HepG2 (cell line): ENCODE data around the gene PSMC3IP. TPM values are rescaled to one million over a fixed set of nuclear protein-coding genes. Genes with fewer than 3 reads are reported as not detected.

ENCODE experiments used
- ARNT ChIP-seq: fragments of 450-650 bp; IDR thresholded peaks from 2 replicates; pipeline ENCODE4 v1.6.1; 2017
- BRCA1 ChIP-seq: sonication (generic); formaldehyde crosslinking; IDR thresholded peaks from 2 replicates; pipeline ENCODE4 v1.4.0; 2020; ENCODE audit warnings: missing genetic modification reagents
- CBX2 ChIP-seq, 2 experiments: fragments of 200-600 bp in 1 of 2; sonication (generic); formaldehyde crosslinking in 1 of 2; IDR thresholded peaks; 2 replicates each; pipeline versions ENCODE4 v1.7.0 to v1.8.1; 2018 to 2022; ENCODE audit warnings: low read depth in 2 of 2, low read length in 1 of 2, mild to moderate bottlenecking in 1 of 2, missing genetic modification reagents in 1 of 2
- CREM ChIP-seq, 2 experiments: sonication (generic) in 1 of 2; formaldehyde crosslinking in 1 of 2; IDR thresholded peaks; 2 replicates each; pipeline versions ENCODE4 v1.4.0 to v1.6.1; 2016 to 2020; ENCODE audit warnings: antibody characterized with exemption in 1 of 2, mild to moderate bottlenecking in 1 of 2, missing genetic modification reagents in 1 of 2
- FIP1L1 ChIP-seq: fragments of 200-400 bp; formaldehyde crosslinking; IDR thresholded peaks from 2 replicates; pipeline ENCODE4 v1.6.1; 2018; ENCODE audit warnings: low read depth, mild to moderate bottlenecking, low read length, moderate library complexity, borderline replicate concordance; ENCODE audit not compliant: insufficient read depth
- FOXK1 ChIP-seq: sonication (generic); formaldehyde crosslinking; IDR thresholded peaks from 2 replicates; pipeline ENCODE4 v1.4.0; 2020; ENCODE audit warnings: low read depth, missing genetic modification reagents, borderline replicate concordance
- HDAC1 ChIP-seq: sonication (generic); formaldehyde crosslinking; IDR thresholded peaks from 2 replicates; pipeline ENCODE4 v1.5.1; 2020; ENCODE audit warnings: mild to moderate bottlenecking, missing genetic modification reagents
- HMG20A ChIP-seq: IDR thresholded peaks from 2 replicates; pipeline ENCODE4 v1.6.1; 2016; ENCODE audit warnings: borderline replicate concordance
- KLF9 ChIP-seq: IDR thresholded peaks from 2 replicates; pipeline ENCODE4 v1.6.1; 2016; ENCODE audit warnings: low read depth
- MAX ChIP-seq: IDR thresholded peaks from 2 replicates; pipeline ENCODE4 v1.6.1; 2012; ENCODE audit warnings: inconsistent platforms
- MAZ ChIP-seq, 2 experiments: sonication (generic) in 1 of 2; formaldehyde crosslinking in 1 of 2; IDR thresholded peaks; 2 replicates each; pipeline versions ENCODE4 v1.5.0 to v1.6.1; 2012 to 2020; ENCODE audit warnings: low read depth in 2 of 2, mild to moderate bottlenecking in 2 of 2, borderline replicate concordance in 1 of 2, improper control_type of control experiment in 1 of 2, low read length in 1 of 2, missing genetic modification reagents in 1 of 2, moderate library complexity in 1 of 2
- MEIS2 ChIP-seq: sonication (generic); formaldehyde crosslinking; IDR thresholded peaks from 2 replicates; pipeline ENCODE4 v1.9.0; 2021; ENCODE audit warnings: mild to moderate bottlenecking, missing genetic modification reagents
- NCOA2 ChIP-seq: sonication (generic); formaldehyde crosslinking; IDR thresholded peaks from 2 replicates; pipeline ENCODE4 v1.8.0; 2022; ENCODE audit warnings: inconsistent platforms
- NFKB2 ChIP-seq: sonication (generic); formaldehyde crosslinking; IDR thresholded peaks from 2 replicates; pipeline ENCODE4 v1.4.0; 2020; ENCODE audit warnings: missing genetic modification reagents, borderline replicate concordance
- PATZ1 ChIP-seq: sonication (generic); formaldehyde crosslinking; IDR thresholded peaks from 2 replicates; pipeline ENCODE4 v1.4.0; 2020; ENCODE audit warnings: missing genetic modification reagents
- POGZ ChIP-seq: sonication (generic); formaldehyde crosslinking; IDR thresholded peaks from 2 replicates; pipeline ENCODE4 v1.4.0; 2020; ENCODE audit warnings: mild to moderate bottlenecking, missing genetic modification reagents
- RARA ChIP-seq: IDR thresholded peaks from 2 replicates; pipeline ENCODE4 v1.6.1; 2016; ENCODE audit warnings: missing genetic modification reagents, missing compliant biosample characterization
- TCF12 ChIP-seq, 2 experiments: fragments of 450-650 bp in 1 of 2; sonication (generic) in 1 of 2; formaldehyde crosslinking in 1 of 2; IDR thresholded peaks; 2 replicates each; pipeline versions ENCODE4 v1.6.1 to v1.8.0; 2017 to 2022; ENCODE audit warnings: antibody characterized with exemption in 1 of 2, mild to moderate bottlenecking in 1 of 2, missing genetic modification reagents in 1 of 2, moderate library complexity in 1 of 2
- THAP11 ChIP-seq: IDR thresholded peaks from 2 replicates; pipeline ENCODE4 v1.6.1; 2016; ENCODE audit warnings: missing biosample characterization, missing genetic modification reagents
- THRA ChIP-seq: sonication (generic); formaldehyde crosslinking; IDR thresholded peaks from 2 replicates; pipeline ENCODE4 v1.4.0; 2020; ENCODE audit warnings: missing genetic modification reagents, borderline replicate concordance
- ZNF160 ChIP-seq: sonication (generic); formaldehyde crosslinking; IDR thresholded peaks from 2 replicates; pipeline ENCODE4 v1.8.0; 2022; ENCODE audit warnings: mild to moderate bottlenecking, inconsistent platforms, missing genetic modification reagents
- ZNF205 ChIP-seq: IDR thresholded peaks from 2 replicates; pipeline ENCODE4 v1.6.1; 2018; ENCODE audit warnings: missing biosample characterization, missing genetic modification reagents
- ZNF264 ChIP-seq: sonication (generic); formaldehyde crosslinking; IDR thresholded peaks from 2 replicates; pipeline ENCODE4 v1.4.0; 2020; ENCODE audit warnings: missing genetic modification reagents
- ZNF737 ChIP-seq: sonication (generic); formaldehyde crosslinking; IDR thresholded peaks from 2 replicates; pipeline ENCODE4 v1.5.0; 2020; ENCODE audit warnings: missing genetic modification reagents, mild to moderate bottlenecking, borderline replicate concordance
- polyA plus RNA-seq, 8 experiments: library from polyadenylated mRNA; depleted of rRNA in 3 of 8; stranded (reverse) in 7 of 8; unstranded in 1 of 8; fragments of >200 nt; fragmentation: Illumina TruSeq in 4 of 8; extraction: Trizol in 4 of 8; gene quantifications; 2 replicates each; pipeline versions ENCODE4 v1.2.1 to v1.2.3, GENCODE V29; 2011 to 2016; ENCODE audit warnings: low read depth in 4 of 8, missing spikeins in 1 of 8, mixed read lengths in 1 of 8; ENCODE audit not compliant: insufficient read depth in 1 of 8
- total RNA-seq, 5 experiments: library from RNA; depleted of rRNA; stranded (reverse); fragments of >200 nt; fragmentation: Illumina TruSeq; extraction: Trizol; gene quantifications; 2 replicates each; pipeline ENCODE4 v1.2.3, GENCODE V29; 2016; ENCODE audit warnings: low read depth in 1 of 5

Gene PSMC3IP
- total and polyA plus RNA-seq, 2 of the 13 experiments (the other 11 are each of a cell fraction or from before 2014, with no cell fraction given) = 6.5 to 22.4 TPM

GRCh38 chr17:42564815-42565522 is 12.6 kb downstream of the PSMC3IP start (continued):
- peak; percentile 40; the same call in 1 of the 2 replicates for TF ChIP-seq HMG20A (CRISPR knock-in tag)
- no peak for TF ChIP-seq CBX2 (IDR thresholded peaks at IDR 0.05; ENCODE audit: low read depth, low read length)
- TF ChIP-seq CBX2 (CRISPR knock-in tag; IDR thresholded peaks at IDR 0.05; ENCODE audit: low read depth) = no peak
- peak; percentile 56 for TF ChIP-seq BRCA1 (CRISPR knock-in tag)
- TF ChIP-seq KLF9 (CRISPR knock-in tag) = 0 out of 2 replicates have a peak, but pooled peaks have one; percentile 66
- no peak for TF ChIP-seq TCF12 (IDR thresholded peaks at IDR 0.05)
- TF ChIP-seq TCF12 (CRISPR knock-in tag; IDR thresholded peaks at IDR 0.05) = 0 out of 2 replicates have a peak, but pooled peaks have one; percentile 35
- TF ChIP-seq FOXK1 = peak; percentile 79
- TF ChIP-seq ZNF264 (CRISPR knock-in tag) = peak; percentile 21; the same call in 1 of the 2 replicates
- peak; percentile 86; the same call in 1 of the 2 replicates for TF ChIP-seq NFKB2 (CRISPR knock-in tag)
- TF ChIP-seq MAX = peak; percentile 46; the same call in 1 of the 2 replicates
- no peak for TF ChIP-seq MAZ (IDR thresholded peaks at IDR 0.05; ENCODE audit: borderline replicate concordance, low read depth, low read length)
- TF ChIP-seq MAZ (CRISPR knock-in tag; IDR thresholded peaks at IDR 0.05; ENCODE audit: low read depth) = no peak
- TF ChIP-seq NCOA2 (CRISPR knock-in tag) = peak; percentile 76
- peak; percentile 86 for TF ChIP-seq RARA (CRISPR knock-in tag)
- peak; percentile 53; the same call in 1 of the 2 replicates for TF ChIP-seq CREM (IDR thresholded peaks at IDR 0.05)
- no peak for TF ChIP-seq CREM (CRISPR knock-in tag; IDR thresholded peaks at IDR 0.05)
- peak; percentile 68 for TF ChIP-seq POGZ (CRISPR knock-in tag)
- TF ChIP-seq FIP1L1 = no peak
- peak; percentile 46; the same call in 1 of the 2 replicates for TF ChIP-seq PATZ1 (CRISPR knock-in tag)
- peak; percentile 74 for TF ChIP-seq HDAC1 (CRISPR knock-in tag)
- peak; percentile 75; the same call in 1 of the 2 replicates for TF ChIP-seq THRA (CRISPR knock-in tag)
- peak; percentile 56; the same call in 1 of the 2 replicates for TF ChIP-seq MEIS2
- TF ChIP-seq ZNF737 (CRISPR knock-in tag) = no peak; the same call in 1 of the 2 replicates
- peak; percentile 81 for TF ChIP-seq THAP11
- TF ChIP-seq ZNF205 (CRISPR knock-in tag) = peak; percentile 73
- no peak for TF ChIP-seq ARNT
- peak; percentile 67; the same call in 1 of the 2 replicates for TF ChIP-seq ZNF160 (CRISPR knock-in tag)
